ENCODE data around the gene SIGLEC5. TPM values are rescaled to one million over a fixed set of nuclear protein-coding genes. Genes with fewer than 3 reads are reported as not detected.

SIGLEC5 gene
- total and polyA plus RNA-seq, 2 of the 8 experiments (the other 6 are each of a cell fraction or from before 2014, with no cell fraction given): not detected

DNA sequence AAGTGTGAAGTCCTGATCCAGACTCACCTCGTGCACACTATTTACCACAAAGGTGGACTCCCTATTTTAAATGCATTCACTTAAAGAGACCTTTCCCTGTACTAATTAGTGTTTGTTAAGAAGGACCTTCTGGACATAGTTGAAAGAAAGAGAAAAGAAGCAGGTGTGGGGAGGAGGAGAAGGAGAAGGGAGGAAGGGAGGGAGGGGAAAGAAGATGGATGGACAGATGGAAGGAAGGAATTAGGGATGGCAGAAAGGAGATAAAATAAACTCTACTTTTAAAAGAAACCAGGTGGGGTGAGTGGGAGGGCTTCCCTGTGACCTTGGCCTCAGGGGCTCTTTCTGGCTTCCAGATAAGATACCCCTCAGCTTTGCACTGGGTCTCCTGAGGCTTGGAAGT lies 37.7 kb downstream of the SIGLEC5 start (continued):
- TF ChIP-seq RXRA (IDR thresholded peaks at IDR 0.05; ENCODE audit: insufficient read depth, low read depth, low read length): no peak
